ENCODE data around the gene TNRC6C. TPM values are rescaled to one million over a fixed set of nuclear protein-coding genes. Genes with fewer than 3 reads are reported as not detected.

Gene TNRC6C
- total RNA-seq, 2 donors from 2014 or later = 8.9 to 9.0 TPM

DNA sequence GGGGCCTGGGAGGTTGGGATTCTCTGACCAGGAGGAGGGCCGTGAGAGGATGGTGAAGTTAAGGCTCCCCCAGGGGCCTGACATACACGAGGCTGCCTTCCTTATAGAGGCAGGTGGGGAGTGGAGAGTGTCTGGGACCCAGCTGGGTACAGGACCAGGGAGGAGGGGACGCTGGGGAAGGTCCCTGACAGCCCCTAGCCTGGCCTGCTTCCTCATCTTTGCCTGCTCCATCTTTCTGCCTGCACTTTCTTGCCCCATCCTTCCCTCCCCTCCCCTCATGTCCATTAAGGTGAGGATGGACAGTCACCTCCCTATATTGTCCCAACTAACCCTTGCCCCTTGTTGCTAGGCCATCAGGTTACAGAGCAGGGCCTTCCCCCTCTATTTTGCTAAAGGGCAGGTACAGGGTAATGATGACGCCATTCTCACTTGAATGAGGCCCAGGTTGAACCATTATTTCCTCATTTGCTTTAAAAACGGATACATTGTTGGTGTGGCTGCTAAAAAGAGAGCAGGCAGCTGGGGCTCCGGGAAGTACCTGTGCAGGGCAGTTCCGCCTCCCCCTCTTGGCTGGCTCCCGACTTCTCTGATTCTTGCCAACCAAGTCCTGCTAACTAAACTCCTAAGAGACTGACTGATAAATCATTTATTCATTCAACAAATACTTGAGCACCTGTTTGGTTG, 189.0 kb downstream of the TNRC6C start:
- peak overlapping the region; percentile 33 to 62 for H3K9ac ChIP-seq (ENCODE audit: low read depth in 2 of 2, low read length in 2 of 2)
- H3K4me1 ChIP-seq = peaks cover 23% of the 10 kb centered on the region
- H3K9me3 ChIP-seq = no peaks in the 10 kb centered on the region
- TF ChIP-seq, protein P1, sequence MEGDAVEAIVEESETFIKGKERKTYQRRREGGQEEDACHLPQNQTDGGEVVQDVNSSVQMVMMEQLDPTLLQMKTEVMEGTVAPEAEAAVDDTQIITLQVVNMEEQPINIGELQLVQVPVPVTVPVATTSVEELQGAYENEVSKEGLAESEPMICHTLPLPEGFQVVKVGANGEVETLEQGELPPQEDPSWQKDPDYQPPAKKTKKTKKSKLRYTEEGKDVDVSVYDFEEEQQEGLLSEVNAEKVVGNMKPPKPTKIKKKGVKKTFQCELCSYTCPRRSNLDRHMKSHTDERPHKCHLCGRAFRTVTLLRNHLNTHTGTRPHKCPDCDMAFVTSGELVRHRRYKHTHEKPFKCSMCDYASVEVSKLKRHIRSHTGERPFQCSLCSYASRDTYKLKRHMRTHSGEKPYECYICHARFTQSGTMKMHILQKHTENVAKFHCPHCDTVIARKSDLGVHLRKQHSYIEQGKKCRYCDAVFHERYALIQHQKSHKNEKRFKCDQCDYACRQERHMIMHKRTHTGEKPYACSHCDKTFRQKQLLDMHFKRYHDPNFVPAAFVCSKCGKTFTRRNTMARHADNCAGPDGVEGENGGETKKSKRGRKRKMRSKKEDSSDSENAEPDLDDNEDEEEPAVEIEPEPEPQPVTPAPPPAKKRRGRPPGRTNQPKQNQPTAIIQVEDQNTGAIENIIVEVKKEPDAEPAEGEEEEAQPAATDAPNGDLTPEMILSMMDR (IDR thresholded peaks at IDR 0.05) = no peak
- no peaks in the 10 kb centered on the region for H3K36me3 ChIP-seq
- peak; percentile 78 for DNase-seq
- peak overlapping the region; percentile 22 for H3K27ac ChIP-seq
- no peak overlapping the region for H3K4me3 ChIP-seq
- intact Hi-C loops (cut with DNase I) = no loop called here
- H3K27me3 ChIP-seq = no peaks in the 10 kb centered on the region

DNA sequence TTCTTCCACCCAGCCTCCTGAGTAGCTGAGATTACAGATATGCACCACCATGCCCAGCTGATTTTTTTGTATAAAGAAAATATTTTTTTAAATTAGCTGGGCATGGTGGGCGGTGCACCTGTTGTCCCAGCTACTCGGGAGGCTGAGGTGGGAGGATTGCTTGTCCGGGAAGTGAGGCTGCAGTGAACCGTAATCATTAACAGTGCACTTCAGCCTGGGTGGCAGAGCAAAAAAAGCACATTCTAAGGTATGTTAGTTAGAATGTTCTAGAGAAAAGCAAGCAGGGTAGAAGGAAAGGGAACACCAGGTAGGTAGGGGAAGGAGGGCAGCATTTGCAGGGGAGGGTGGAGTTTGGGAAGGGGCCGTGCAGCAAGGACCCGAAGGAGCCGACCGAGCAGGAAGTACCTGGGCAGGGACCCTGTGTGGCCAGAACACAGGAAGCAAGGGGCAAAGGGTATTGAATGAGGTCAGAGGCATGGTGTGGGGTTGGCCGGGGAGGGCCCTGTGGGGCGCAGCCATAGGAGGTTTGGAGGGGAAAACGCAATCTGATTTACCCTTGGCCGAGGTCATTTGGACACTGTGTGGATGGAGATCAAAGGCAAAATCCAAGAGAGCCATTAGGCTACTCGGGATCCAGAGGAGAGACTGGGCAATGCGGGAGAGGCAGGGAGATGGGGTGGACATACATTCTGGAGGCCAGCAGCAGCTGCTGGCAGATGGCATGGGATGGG, 189.9 kb downstream of the TNRC6C start:
- peaks cover 23% of the 10 kb centered on the region for H3K4me1 ChIP-seq
- H3K36me3 ChIP-seq = no peaks in the 10 kb centered on the region
- H3K27ac ChIP-seq = peak overlapping the region; percentile 22
- peak overlapping the region in 1 of 2 donors; percentile 40 for H3K9ac ChIP-seq (ENCODE audit: low read depth in 2 of 2, low read length in 2 of 2)
- no peak for DNase-seq
- H3K9me3 ChIP-seq = no peaks in the 10 kb centered on the region
- intact Hi-C loops (cut with DNase I) = no loop called here
- no peak overlapping the region for H3K4me3 ChIP-seq
- TF ChIP-seq, protein P1 (IDR thresholded peaks at IDR 0.05) = no peak
- no peaks in the 10 kb centered on the region for H3K27me3 ChIP-seq

DNA sequence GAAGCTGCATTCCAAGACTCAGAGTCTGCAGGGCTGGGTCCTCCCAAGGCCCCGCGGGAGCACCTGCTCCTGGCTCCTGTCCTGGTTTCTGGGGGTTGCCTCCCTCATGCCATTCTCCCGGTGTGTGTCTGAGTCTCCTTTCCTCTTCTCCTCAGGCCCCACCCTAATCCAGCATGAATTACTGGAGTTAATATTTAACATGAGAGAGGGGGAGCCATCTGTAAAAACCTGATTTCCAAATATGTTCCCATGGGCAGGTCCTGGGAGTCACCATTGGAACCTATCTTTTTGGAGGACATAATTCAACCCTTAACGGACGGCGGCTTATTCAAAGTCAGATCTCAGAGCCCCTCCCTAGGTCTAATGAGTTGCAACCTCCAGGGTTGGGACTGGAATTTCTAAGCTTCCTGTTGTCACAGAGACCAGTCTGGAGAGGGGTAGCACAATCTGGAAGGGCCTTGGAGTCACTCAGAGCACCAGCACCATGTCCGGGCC, 193.1 kb downstream of the TNRC6C start:
- H3K27ac ChIP-seq = peak overlapping the region; percentile 84
- TF ChIP-seq, protein P1 (IDR thresholded peaks at IDR 0.05) = no peak
- peak overlapping the region; percentile 35 to 68 for H3K9ac ChIP-seq (ENCODE audit: low read depth in 2 of 2, low read length in 2 of 2)
- peaks cover 7% of the 10 kb centered on the region for H3K4me1 ChIP-seq
- peak; percentile 89 for DNase-seq
- H3K36me3 ChIP-seq = no peaks in the 10 kb centered on the region
- H3K4me3 ChIP-seq = no peak overlapping the region
- H3K27me3 ChIP-seq = no peaks in the 10 kb centered on the region
- H3K9me3 ChIP-seq = no peaks in the 10 kb centered on the region
- intact Hi-C loops (cut with DNase I) = no loop called here

DNA sequence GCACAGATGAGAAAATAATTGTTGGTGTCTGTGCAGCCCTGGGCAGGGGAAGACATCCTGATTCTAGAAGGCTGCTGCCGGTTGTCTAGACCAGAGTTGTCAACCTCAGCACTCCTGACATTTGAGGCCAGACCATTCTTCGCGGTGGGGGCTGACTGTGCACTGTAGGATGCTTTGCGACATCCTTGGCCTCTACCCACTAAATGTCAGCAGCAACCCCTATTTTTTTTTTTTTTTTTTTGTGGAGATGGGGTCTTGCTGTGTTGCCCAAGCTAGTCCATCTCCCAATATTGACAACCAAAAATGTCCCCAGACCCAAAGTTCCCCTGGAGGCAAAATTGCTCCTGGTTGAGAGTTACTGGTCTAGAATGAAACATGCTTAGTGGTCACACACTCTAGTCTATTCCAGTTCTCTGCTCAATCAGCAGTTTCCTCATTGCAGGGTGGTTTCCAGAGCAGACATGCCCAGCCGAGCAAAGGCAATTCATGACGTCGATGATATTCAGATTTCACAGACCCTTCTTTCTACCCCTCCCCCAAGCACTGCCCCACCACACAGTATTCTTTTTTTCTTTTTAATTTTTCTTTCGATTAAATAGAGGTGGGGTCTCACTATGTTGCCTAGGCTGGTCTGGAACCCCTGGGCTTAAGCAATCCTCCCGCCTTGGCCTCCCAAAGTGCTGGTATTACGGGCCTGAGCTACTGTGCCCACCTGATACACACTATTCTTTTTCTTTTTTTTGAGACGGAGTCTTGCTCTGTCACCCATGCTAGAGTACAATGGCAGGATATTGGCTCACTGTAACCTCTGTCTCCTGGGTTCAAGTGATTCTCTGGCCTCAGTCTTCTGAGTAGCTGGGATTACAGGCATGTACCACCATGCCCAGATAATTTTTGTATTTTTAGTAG, 196.7 kb downstream of the TNRC6C start:
- peak; percentile 68 for DNase-seq
- TF ChIP-seq, protein P1 (IDR thresholded peaks at IDR 0.05) = no peak
- Histone ChIP-seq H3K36me3 (no peaks in the 10 kb centered on the region), H3K4me1 (peaks cover 4% of the 10 kb centered on the region), H3K9ac (ENCODE audit: low read depth in 2 of 2, low read length in 2 of 2) (peak overlapping the region in 1 of 2 donors; percentile 55), H3K9me3 (no peaks in the 10 kb centered on the region), H3K27me3 (no peaks in the 10 kb centered on the region), H3K4me3 (no peak overlapping the region), H3K27ac (peak overlapping the region; percentile 47)
- intact Hi-C loops (cut with DNase I) = no loop called here

Other genes with a start within 250 kb of the TNRC6C start
- 100 to 1,000 TPM; 108 to 159 TPM for gene TMC6, start 170.1 kb downstream of the TNRC6C start, total RNA-seq
- 1 to 10 TPM; 5.3 to 5.4 TPM for gene TMC8, start 172.1 kb downstream of the TNRC6C start, total RNA-seq
- under 1 TPM in 1 of 2 donors, not detected in 1; 0.20 TPM for gene C17orf99, start 187.7 kb downstream of the TNRC6C start, total RNA-seq
- 100 to 1,000 TPM; 256 to 395 TPM for gene SYNGR2, start 209.9 kb downstream of the TNRC6C start, total RNA-seq
- gene TK1, start 228.3 kb downstream of the TNRC6C start, total RNA-seq = 100 to 1,000 TPM in 1 of 2 donors, 10 to 100 TPM in 1; 37.7 to 135 TPM
- gene AFMID, start 228.7 kb downstream of the TNRC6C start, total RNA-seq = 10 to 100 TPM; 30.6 to 33.3 TPM